ENCODE measurements around the gene COPZ2.

GRCh38 chr17:48004983-48005382 lies 32.6 kb downstream of the COPZ2 start:
- no peak for TF ChIP-seq POLR2A (IDR thresholded peaks at IDR 0.05)
- no peak for TF ChIP-seq CTCF (IDR thresholded peaks at IDR 0.05 in 8 of 11, conservative IDR thresholded peaks at IDR 0.05 in 3 of 11)

Measured in spleen (tissue), 7 donors.